Measurements from ENCODE around the gene SCYL2.

SCYL2 gene

DNA sequence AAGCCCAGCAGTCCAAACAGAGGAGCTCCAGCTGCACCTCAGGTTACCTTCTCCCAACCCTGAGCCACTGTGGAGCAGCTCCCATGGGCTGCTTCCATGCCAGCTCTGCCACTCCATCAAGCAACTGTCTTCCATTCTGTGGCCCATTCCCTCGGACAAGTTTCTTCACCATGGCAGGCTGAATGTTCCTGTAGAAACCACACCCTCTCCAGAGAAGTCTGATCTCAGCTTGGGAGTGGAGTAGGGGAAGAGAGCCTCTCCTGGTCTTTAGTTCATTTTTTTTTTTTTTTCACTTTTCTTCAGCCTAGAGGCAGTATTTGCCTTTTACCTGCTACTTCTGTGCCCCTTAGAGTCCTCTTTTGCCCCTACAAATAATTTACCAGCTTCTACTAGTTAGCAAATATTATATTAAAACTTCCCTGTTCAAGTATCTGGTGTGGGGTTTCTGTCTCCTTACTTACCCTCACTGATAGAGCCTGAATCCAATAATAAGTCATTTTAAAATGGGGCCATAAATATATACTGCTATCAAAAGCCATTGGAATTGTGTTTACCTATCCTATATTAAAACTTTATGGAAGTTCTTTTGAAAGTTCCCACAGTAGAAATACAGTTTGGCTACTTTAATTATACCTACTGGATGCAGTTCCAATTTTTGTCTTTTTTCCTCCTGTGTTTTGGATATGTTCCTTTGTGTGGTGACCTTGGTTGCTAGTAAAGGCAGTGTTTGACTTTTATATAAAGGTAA, 78.2 kb downstream of the SCYL2 start:
- Histone ChIP-seq H3K4me1 (ENCODE audit: control extremely low read depth in 1 of 4, control insufficient read depth in 4 of 4, insufficient read depth in 4 of 4, low read length in 3 of 4) (no peaks in the 10 kb centered on the region), H3K36me3 (ENCODE audit: control insufficient read depth in 4 of 4, insufficient read depth in 4 of 4, low read length in 3 of 4) (no peaks in the 10 kb centered on the region), H3K4me3 (ENCODE audit: control insufficient read depth in 1 of 7, extremely low read depth in 1 of 7, insufficient read depth in 4 of 7, low read depth in 2 of 7, low read length in 6 of 7) (no peak overlapping the region), H3K27ac (ENCODE audit: insufficient read depth in 1 of 2, low read depth in 1 of 2, low read length in 2 of 2, poor library complexity in 1 of 2, severe bottlenecking in 2 of 2) (no peak overlapping the region), H3K9me3 (ENCODE audit: control extremely low read depth in 1 of 5, control insufficient read depth in 4 of 5, insufficient read depth in 2 of 5, low read depth in 1 of 5, low read length in 4 of 5) (no peaks in the 10 kb centered on the region), H3K27me3 (replicated peaks in 2 of 5; ENCODE audit: control insufficient read depth in 4 of 5, insufficient read depth in 5 of 5, low read length in 4 of 5) (no peaks in the 10 kb centered on the region)
- no CpG with 5 or more reads among the region's 1 CpG for WGBS (ENCODE audit: insufficient coverage)
- CTCF ChIA-PET = interaction anchor here (0.7 to 0.9 kb wide), 2 partner anchors 110 to 327 kb away, joined by 3 to 4 read pairs; no protein-coding TSS in a partner anchor
- DNase-seq = no peak
- POLR2A ChIA-PET = interaction anchor here (0.6 kb wide), 1 partner anchor 913 kb away, joined by 5 read pairs; no protein-coding TSS in a partner anchor

DNA sequence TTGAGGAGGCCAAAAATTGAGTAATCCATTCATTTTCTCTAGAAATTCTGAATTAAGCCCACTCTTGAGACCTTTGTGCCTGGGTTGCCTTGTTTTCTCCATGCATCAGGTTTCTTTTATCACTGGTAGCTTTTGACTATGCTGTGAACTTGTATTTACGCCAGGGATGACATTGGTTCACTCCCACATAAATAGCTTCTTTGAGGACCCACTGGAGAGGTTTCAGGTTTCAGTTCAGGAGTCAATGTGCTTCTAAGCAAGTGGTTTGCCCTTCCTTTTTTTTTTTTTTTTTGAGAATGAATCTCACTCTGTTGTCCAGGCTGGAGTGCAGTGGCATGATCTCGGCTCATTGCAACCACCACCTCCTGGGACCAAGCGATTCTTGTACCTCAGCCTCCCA, 79.7 kb downstream of the SCYL2 start:
- CTCF ChIA-PET = interaction anchor here (0.7 to 3.1 kb wide), 4 partner anchors 208 to 387 kb away, joined by 3 to 19 read pairs (median 12); no protein-coding TSS in a partner anchor
- DNase-seq = no peak
- no peaks in the 10 kb centered on the region for H3K9me3 ChIP-seq (ENCODE audit: control extremely low read depth in 1 of 5, control insufficient read depth in 4 of 5, insufficient read depth in 2 of 5, low read depth in 1 of 5, low read length in 4 of 5)
- no peaks in the 10 kb centered on the region for H3K27me3 ChIP-seq (replicated peaks in 2 of 5; ENCODE audit: control insufficient read depth in 4 of 5, insufficient read depth in 5 of 5, low read length in 4 of 5)
- no peak overlapping the region for H3K4me3 ChIP-seq (ENCODE audit: control insufficient read depth in 1 of 7, extremely low read depth in 1 of 7, insufficient read depth in 4 of 7, low read depth in 2 of 7, low read length in 6 of 7)
- no peaks in the 10 kb centered on the region for H3K36me3 ChIP-seq (ENCODE audit: control insufficient read depth in 4 of 4, insufficient read depth in 4 of 4, low read length in 3 of 4)
- H3K27ac ChIP-seq (ENCODE audit: insufficient read depth in 1 of 2, low read depth in 1 of 2, low read length in 2 of 2, poor library complexity in 1 of 2, severe bottlenecking in 2 of 2) = no peak overlapping the region
- H3K4me1 ChIP-seq (ENCODE audit: control extremely low read depth in 1 of 4, control insufficient read depth in 4 of 4, insufficient read depth in 4 of 4, low read length in 3 of 4) = no peaks in the 10 kb centered on the region
- 43% methylated on average over 1 of the region's 3 CpGs for WGBS (ENCODE audit: insufficient coverage)
- POLR2A ChIA-PET = interaction anchor here (0.6 kb wide), 1 partner anchor 1001 kb away, joined by 6 read pairs; no protein-coding TSS in a partner anchor

DNA sequence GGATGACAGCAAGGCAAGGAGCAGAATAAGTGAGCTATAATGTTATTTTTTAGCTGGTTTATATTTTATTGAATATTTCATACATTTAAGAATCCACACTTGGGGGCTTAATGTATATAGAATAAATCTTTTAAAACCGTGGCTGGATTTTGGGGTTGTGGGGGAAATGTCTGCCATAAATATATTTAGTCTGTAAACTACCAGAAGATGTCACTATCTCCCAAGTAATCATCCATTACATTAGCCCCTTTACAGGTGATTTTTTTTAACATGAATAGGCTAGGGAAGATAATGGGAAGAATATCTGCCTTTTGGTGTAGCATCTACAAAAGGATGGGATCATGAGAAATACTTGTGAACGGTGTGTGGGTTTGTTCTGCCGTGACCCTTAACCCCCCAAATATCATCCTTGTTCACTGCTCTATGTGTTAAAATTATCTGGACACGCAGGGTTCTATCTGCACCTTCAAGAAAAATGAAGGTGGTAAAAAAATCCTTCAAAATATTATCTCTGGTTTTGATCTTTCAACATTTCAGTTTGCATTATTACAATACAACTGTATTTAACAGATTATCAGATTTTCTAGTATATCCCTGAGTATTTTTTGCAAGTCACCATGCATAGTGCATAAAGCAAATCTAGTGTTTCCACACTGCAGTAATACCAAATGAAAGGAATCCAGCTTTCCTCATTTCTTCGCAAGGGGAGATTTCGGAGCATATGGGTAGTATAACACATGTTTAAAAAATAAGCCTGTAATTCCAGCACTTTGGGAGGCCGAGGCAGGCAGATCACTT, 81.9 kb downstream of the SCYL2 start:
- WGBS (ENCODE audit: insufficient coverage) = 100% methylated on average over 1 of the region's 7 CpGs
- no peaks in the 10 kb centered on the region for H3K27me3 ChIP-seq (replicated peaks in 2 of 5; ENCODE audit: control insufficient read depth in 4 of 5, insufficient read depth in 5 of 5, low read length in 4 of 5)
- H3K27ac ChIP-seq (ENCODE audit: insufficient read depth in 1 of 2, low read depth in 1 of 2, low read length in 2 of 2, poor library complexity in 1 of 2, severe bottlenecking in 2 of 2) = no peak overlapping the region
- no peaks in the 10 kb centered on the region for H3K9me3 ChIP-seq (ENCODE audit: control extremely low read depth in 1 of 5, control insufficient read depth in 4 of 5, insufficient read depth in 2 of 5, low read depth in 1 of 5, low read length in 4 of 5)
- no peak overlapping the region for H3K4me3 ChIP-seq (ENCODE audit: control insufficient read depth in 1 of 7, extremely low read depth in 1 of 7, insufficient read depth in 4 of 7, low read depth in 2 of 7, low read length in 6 of 7)
- ChIA-PET POLR2A (no interaction called here), CTCF (interaction anchor here (0.6 to 3.1 kb wide), 17 partner anchors 10 to 394 kb away, joined by 3 to 19 read pairs (median 3); no protein-coding TSS in a partner anchor)
- DNase-seq = peak; percentile 39 to 59 (median 43)
- no peaks in the 10 kb centered on the region for H3K36me3 ChIP-seq (ENCODE audit: control insufficient read depth in 4 of 4, insufficient read depth in 4 of 4, low read length in 3 of 4)
- H3K4me1 ChIP-seq (ENCODE audit: control extremely low read depth in 1 of 4, control insufficient read depth in 4 of 4, insufficient read depth in 4 of 4, low read length in 3 of 4) = no peaks in the 10 kb centered on the region

DNA sequence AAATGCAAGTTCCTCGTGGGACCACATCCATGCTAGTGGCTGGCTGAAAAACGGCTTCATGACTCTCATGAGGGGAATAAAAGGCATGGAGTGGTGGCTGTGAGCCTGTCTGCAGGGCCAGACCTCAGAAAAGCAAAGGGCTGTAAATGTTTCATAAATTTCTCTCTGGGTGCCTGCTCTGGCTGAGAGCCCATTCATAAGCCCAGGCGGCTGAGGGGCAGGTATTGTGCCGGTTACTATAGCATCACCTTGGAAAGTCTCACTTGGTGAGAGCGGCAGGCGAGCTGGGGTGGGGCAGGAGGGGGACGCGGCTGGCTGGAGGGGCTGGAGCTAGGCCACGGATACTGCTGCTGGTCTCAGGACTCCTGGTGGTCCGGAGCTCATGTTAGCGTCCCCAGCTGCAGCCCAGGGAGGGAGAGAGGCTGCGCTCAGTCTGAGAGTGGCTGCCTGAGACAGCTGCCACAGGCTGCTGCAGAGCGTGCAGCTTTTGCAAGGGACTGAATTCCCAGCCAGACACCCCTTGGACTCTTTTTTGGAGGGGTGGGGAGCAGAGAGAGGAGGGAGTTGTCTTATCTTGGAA, 89.8 kb downstream of the SCYL2 start, which contains the start of gene SLC17A8:
Gene SLC17A8, plus strand, starts transcription at position 431 of the 580 bp plus-strand sequence. CDS start 318 bp downstream, outside the sequence.
- Histone ChIP-seq H3K4me3 (ENCODE audit: control insufficient read depth in 1 of 7, extremely low read depth in 1 of 7, insufficient read depth in 4 of 7, low read depth in 2 of 7, low read length in 6 of 7) (no peak within 1 kb of the TSS), H3K9me3 (ENCODE audit: control extremely low read depth in 1 of 5, control insufficient read depth in 4 of 5, insufficient read depth in 2 of 5, low read depth in 1 of 5, low read length in 4 of 5) (no peaks in the 10 kb centered on the region), H3K4me1 (ENCODE audit: control extremely low read depth in 1 of 4, control insufficient read depth in 4 of 4, insufficient read depth in 4 of 4, low read length in 3 of 4) (no peaks in the 10 kb centered on the region), H3K27ac (ENCODE audit: insufficient read depth in 1 of 2, low read depth in 1 of 2, low read length in 2 of 2, poor library complexity in 1 of 2, severe bottlenecking in 2 of 2) (no peak within 1 kb of the TSS), H3K36me3 (ENCODE audit: control insufficient read depth in 4 of 4, insufficient read depth in 4 of 4, low read length in 3 of 4) (no peaks in the 10 kb centered on the region), H3K27me3 (replicated peaks in 2 of 5; ENCODE audit: control insufficient read depth in 4 of 5, insufficient read depth in 5 of 5, low read length in 4 of 5) (peaks cover 0 to 9% (median 7%) of the 10 kb centered on the region in 5 experiments)
- 48% methylated on average over 13 of the region's 13 CpGs for WGBS (ENCODE audit: insufficient coverage)
- ChIA-PET POLR2A (interaction anchor here (0.6 kb wide), 1 partner anchor 177 kb away, joined by 3 read pairs; no protein-coding TSS in a partner anchor), CTCF (interaction anchor here (1.2 kb wide), 1 partner anchor 197 kb away, joined by 6 read pairs; no protein-coding TSS in a partner anchor)
- DNase-seq = peak in 1 of 3 donors; percentile 1

DNA sequence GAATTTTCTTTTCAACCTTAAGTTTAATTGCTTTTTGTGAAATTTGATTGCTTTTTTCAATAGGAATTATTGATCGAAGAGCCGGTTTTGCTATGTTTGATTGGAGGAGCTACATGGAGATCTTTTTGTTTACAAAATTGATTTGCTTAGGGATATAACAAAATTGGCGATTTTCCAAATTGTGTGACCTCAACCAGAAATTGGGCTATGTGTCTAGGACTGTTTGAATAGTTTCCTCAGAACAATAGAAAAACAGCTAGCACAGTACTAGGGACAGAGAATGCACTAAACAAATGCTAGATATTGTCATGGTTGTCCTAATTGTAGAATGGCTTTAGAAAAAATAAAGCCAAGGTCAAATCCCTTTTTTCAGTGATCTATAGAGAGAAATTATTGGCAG, 92.3 kb downstream of the SCYL2 start:
- ChIA-PET CTCF (interaction anchor here (1.2 kb wide), 1 partner anchor 10 kb away, joined by 6 read pairs; no protein-coding TSS in a partner anchor), POLR2A (interaction anchor here (0.6 kb wide), 1 partner anchor 633 kb away, joined by 4 read pairs; no protein-coding TSS in a partner anchor)
- Histone ChIP-seq H3K9me3 (ENCODE audit: control extremely low read depth in 1 of 5, control insufficient read depth in 4 of 5, insufficient read depth in 2 of 5, low read depth in 1 of 5, low read length in 4 of 5) (no peaks in the 10 kb centered on the region), H3K27ac (ENCODE audit: insufficient read depth in 1 of 2, low read depth in 1 of 2, low read length in 2 of 2, poor library complexity in 1 of 2, severe bottlenecking in 2 of 2) (no peak overlapping the region), H3K4me1 (ENCODE audit: control extremely low read depth in 1 of 4, control insufficient read depth in 4 of 4, insufficient read depth in 4 of 4, low read length in 3 of 4) (no peaks in the 10 kb centered on the region), H3K27me3 (replicated peaks in 2 of 5; ENCODE audit: control insufficient read depth in 4 of 5, insufficient read depth in 5 of 5, low read length in 4 of 5) (peaks cover 0 to 11% (median 7%) of the 10 kb centered on the region in 5 experiments), H3K4me3 (ENCODE audit: control insufficient read depth in 1 of 7, extremely low read depth in 1 of 7, insufficient read depth in 4 of 7, low read depth in 2 of 7, low read length in 6 of 7) (no peak overlapping the region), H3K36me3 (ENCODE audit: control insufficient read depth in 4 of 4, insufficient read depth in 4 of 4, low read length in 3 of 4) (no peaks in the 10 kb centered on the region)
- no peak for DNase-seq
- WGBS (ENCODE audit: insufficient coverage) = 93% methylated on average over 3 of the region's 3 CpGs

DNA sequence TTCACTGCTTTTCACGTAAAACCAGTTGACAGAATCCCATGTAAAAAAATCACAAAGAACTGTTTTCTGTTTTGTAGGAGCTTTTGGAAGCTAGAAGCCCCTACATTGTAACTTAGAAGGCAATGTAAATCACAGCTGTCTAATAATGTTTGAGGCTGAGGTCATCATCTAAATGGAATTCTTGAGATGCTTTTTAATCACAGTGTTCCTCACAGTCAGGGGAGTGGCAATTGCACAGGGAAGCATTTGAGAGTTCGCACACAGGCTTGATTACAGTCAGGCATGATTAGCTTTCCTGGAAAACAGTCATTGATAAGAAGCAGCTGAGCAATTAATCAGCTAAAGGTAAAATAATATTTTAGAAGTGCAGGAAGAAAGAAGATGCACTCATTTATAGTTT, 92.8 kb downstream of the SCYL2 start:
- WGBS (ENCODE audit: insufficient coverage) = 100% methylated on average over 1 of the region's 2 CpGs
- H3K4me1 ChIP-seq (ENCODE audit: control extremely low read depth in 1 of 4, control insufficient read depth in 4 of 4, insufficient read depth in 4 of 4, low read length in 3 of 4) = no peaks in the 10 kb centered on the region
- no peak overlapping the region for H3K4me3 ChIP-seq (ENCODE audit: control insufficient read depth in 1 of 7, extremely low read depth in 1 of 7, insufficient read depth in 4 of 7, low read depth in 2 of 7, low read length in 6 of 7)
- peaks cover 0 to 11% (median 4%) of the 10 kb centered on the region in 5 experiments for H3K27me3 ChIP-seq (replicated peaks in 2 of 5; ENCODE audit: control insufficient read depth in 4 of 5, insufficient read depth in 5 of 5, low read length in 4 of 5)
- H3K27ac ChIP-seq (ENCODE audit: insufficient read depth in 1 of 2, low read depth in 1 of 2, low read length in 2 of 2, poor library complexity in 1 of 2, severe bottlenecking in 2 of 2) = no peak overlapping the region
- H3K36me3 ChIP-seq (ENCODE audit: control insufficient read depth in 4 of 4, insufficient read depth in 4 of 4, low read length in 3 of 4) = no peaks in the 10 kb centered on the region
- no peak for DNase-seq
- H3K9me3 ChIP-seq (ENCODE audit: control extremely low read depth in 1 of 5, control insufficient read depth in 4 of 5, insufficient read depth in 2 of 5, low read depth in 1 of 5, low read length in 4 of 5) = no peaks in the 10 kb centered on the region
- CTCF ChIA-PET = interaction anchor here (1.1 to 1.2 kb wide), 2 partner anchors 9 to 10 kb away, joined by 3 to 6 read pairs; no protein-coding TSS in a partner anchor
- POLR2A ChIA-PET = interaction anchor here (0.6 kb wide), 1 partner anchor 634 kb away, joined by 4 read pairs; no protein-coding TSS in a partner anchor

All from common myeloid progenitor, CD34-positive (primary cell).